Iris pigment epithelial cell (primary cell): ENCODE measurements around the gene RAB11A.

Experiments
- DNase-seq: peaks from one replicate; pipeline ENCODE4 v3.0.0-alpha.2; 2011; ENCODE audit warnings: low read depth

Gene RAB11A

DNA sequence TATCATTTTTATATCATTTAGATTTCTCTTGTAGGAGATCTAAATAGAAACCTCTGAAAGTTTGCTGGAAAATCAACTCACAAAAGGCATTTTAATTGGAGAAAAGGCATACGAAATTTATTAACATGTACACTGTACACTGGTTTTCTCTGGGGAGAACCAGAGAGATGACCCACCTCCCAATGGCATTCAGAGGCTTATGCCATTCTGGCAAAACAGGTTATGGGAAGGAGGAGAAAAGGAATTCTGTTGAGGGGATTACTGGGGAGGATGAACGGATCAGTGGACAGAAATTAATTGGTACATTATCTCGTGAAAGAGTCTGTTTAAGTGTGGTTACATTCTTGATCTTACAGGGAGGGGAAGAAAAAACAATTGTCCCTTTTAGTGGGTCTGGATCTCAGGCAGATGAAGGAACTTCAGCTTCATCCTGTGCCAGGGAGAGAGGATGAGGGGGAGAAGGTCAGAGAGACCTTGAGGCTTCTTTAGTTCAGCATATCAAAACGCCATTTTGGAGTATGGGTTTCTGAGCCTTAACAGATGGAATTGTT, 16.5 kb downstream of the RAB11A start:
- DNase-seq, result no peak

DNA sequence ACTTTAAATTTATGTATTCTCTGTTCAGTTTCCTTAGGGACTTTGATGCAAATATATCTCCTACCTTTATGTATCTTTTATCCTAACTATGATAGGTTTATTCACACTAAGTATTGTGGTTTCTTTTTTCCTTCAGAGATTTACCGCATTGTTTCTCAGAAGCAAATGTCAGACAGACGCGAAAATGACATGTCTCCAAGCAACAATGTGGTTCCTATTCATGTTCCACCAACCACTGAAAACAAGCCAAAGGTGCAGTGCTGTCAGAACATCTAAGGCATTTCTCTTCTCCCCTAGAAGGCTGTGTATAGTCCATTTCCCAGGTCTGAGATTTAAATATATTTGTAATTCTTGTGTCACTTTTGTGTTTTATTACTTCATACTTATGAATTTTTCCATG, 18.3 kb downstream of the RAB11A start:
- DNase-seq, result no peak

DNA sequence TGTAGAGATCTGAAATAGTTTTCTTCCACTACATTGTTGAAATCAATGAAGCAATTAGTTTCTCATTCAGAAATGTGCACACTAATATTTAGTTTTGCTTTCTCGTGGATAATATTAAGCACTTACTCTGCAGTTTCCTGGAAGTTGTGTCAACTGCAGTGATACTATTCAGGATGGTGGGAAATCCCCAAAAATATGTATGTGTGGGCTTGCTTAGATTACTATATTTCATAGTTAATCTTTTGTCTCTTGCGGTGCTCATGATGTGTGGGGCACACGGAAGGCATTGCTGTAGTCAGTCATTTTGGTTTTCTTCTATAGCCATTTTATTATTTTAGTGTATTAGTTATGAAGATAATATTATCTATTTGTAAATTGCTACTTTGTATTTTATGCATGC, 19.7 kb downstream of the RAB11A start:
- no peak for DNase-seq

DNA sequence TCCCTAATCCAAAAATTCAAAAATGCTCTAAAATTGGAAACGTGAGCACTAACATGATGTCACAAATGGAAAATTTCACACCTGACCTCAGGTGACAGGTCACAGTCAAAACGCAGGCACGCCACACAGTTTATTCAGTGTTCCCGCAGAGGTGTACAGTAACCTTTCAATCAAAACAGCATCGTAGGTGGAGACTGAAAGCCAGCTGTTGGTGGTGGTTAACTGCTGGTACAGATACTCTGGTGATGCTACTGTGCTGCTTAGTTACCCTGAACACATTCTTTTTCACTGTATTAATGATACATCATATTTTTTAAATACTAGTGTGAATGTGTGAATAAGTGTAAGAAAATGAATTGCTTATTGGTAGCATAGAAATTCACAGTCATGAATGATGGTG, 23.8 kb downstream of the RAB11A start:
- no peak for DNase-seq

DNA sequence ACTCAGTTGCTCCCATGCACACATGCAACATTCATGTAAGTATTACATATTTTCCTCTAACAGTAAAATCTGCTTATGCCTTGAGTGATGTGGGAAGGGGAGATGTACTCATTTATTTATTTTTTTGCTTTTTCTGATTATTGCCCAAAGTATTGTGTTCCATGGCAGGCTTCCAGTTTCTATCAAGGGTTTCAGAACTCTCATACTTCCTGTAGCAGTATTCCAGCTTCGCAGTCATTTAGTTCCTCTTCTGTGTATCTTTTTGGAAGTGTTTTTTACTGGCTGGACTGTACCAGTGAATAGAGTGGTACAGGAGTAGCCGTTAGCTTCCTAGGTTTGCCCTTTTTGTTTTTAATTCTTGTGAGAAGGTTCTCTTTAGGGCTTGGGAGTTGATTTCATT, 26.9 kb downstream of the RAB11A start:
- DNase-seq, result peak; percentile 51

DNA sequence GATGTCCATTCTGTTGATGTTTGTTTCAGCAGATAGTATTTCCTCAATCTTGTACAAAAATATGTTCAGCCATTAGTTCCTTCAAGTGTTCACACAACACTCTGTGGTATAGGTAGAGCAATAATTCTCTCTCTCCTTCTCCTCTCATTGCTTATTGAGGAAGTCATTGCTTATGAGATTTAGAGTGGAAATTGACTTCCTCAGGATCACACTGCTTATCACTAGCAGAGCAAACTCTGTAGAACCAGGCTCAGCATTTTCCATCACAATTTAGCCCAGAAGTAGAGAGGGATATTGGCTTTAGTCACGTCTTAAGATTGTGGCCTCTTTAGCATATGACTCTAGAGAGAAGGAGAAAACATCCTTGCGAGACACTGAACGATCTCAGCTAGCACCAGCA, 31.2 kb downstream of the RAB11A start:
- no peak for DNase-seq

DNA sequence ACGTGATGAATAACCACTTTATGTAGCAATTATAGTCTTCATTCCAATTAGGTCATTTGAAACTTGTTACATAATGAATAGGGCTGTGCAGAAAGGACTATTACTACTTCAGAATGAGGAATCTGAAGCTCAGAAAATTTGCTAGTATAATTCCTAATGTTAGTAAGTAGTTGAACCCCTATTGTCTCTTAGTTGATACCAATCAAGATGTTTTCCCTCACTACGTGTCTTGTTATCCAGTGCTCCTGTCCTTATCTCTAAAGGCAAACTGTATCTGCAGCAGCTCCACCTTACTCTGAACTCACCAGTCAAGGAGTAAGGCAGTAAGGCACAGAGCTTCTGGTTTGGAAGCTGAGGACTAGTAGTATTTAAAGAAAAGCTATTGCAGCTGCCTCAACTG, 32.0 kb downstream of the RAB11A start:
- DNase-seq, result no peak

DNA sequence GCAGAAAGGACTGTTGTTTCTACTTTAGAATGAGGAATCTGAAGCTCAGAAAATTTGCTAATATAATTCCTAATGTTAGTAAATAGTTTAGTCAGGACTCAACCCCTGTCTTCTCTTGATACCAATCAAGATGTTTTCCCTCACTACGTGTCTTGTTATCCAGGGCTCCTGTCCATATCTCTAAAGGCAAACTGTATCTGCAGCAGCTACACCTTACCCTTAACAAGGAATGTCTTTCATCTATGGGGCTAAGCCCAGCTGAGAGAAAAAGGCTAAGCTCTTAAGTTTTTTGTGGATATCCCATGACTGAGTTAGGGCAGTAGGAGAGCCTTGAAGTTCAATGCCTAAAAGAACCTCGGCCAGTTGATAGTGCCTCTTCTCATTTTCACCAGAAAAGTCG, 32.5 kb downstream of the RAB11A start:
- no peak for DNase-seq

DNA sequence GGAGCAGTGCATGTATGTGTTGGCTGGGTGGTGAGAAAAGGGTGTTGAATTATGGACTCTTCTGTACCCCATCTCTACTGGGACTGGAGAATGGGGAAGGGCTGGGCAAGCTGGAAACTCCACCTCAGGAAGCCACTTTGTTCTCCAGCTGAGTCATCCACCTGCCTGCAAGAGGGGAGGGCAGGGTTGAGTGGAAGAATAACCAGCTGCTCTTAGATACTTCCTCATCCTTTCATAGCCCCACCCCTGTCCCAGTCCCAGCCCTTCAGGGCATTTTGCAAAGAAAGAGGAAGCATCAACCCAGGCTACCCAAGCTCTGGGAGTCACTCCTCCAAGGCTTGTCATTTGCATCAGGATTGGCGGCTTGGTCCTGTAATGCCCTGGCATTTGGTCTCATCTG, 33.1 kb downstream of the RAB11A start:
- DNase-seq, result peak; percentile 47

DNA sequence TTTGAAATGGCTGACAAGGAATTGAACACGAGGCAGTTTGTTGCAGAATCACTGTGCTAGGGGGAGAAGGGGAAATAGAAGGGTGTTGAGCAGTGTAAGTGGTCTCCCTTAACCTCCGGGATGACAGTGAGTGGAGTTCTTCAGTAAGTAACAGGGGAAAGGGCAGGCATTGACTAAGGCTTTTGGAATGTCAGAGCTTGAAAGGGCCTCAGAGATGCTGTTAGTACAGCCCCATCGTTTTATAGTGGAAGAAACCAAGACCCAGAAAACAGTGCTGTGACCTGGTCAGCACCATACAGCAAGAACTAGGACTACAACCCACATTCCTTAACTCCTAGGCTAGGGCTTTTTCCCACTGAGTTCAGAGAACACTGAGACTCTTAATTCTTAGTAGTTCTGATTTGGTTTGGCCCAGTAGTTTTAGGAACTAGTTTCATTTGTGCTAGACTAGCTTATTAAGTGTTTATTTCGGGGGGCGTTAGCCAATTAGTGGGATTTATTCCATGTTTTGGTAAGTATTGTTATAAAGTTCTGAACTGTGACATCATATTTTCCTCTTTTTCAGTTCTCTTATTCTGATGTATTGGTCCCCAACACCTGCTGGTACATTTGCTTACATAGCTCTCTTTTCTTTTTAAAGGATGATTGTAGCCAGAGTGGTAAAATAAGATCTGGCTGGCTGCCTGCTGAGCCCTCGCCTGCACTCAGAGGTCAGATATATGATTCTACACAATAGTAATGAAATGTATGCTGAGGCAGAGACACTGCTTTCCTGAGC, 34.2 kb downstream of the RAB11A start:
- peak; percentile 83 for DNase-seq

DNA sequence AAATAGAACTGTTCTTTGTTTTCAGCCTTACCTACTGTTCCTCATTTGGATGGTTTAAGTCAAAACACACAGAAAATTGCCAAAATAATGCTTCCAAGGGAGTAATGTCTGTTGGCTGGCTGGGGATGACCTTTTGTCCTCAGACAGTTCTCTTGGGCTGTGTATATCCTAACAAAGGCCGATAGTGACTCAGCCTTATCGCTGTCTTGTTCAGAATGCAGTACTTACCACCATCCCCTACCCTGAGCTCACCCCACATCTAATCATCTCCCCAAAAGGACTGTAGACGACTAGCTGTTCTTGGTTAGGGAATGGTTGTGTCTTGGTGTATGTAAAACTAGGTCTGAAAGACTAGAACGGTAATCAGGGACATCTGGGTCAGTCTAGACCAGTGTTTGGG, 35.0 kb downstream of the RAB11A start:
- DNase-seq, result peak; percentile 81

DNA sequence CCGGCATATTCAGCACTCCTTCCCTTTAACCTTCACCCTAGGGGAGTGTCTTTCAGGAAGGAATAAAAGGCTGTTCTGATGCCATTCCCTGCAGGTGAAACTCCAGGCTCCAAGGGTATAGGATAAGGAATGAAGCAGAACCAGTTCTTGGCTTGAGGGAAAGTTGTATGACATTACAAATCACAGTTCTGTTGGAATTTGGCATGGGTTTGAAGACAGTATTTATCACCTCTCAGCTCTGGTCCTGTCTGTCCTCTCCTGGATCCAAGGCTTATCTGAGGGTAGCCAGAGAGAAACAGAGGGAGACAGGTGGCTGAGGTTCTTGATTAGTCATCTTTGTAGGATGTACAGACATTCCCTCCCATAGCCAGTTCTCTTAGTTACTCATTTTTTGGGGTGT, 37.1 kb downstream of the RAB11A start:
- DNase-seq, result no peak

DNA sequence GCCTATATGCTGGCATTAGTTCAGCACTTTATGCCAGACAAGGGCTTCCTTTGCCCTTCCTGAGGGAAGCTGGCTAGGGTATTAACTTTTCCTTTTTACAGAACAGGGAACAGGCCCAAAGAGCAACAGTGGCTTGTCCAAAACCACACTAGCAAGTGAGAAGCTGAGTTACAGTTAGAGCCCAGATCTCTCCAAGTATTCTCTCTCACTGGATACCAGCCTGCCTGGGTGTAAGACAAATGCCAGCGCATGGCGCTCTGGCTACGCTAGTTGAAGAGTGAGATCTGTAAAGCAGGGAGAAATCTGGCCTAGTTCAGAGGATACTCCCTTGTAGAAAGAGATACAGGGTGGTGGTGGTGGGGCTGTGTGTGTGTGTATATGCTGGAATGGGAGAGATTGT, 38.4 kb downstream of the RAB11A start:
- DNase-seq, result no peak

DNA sequence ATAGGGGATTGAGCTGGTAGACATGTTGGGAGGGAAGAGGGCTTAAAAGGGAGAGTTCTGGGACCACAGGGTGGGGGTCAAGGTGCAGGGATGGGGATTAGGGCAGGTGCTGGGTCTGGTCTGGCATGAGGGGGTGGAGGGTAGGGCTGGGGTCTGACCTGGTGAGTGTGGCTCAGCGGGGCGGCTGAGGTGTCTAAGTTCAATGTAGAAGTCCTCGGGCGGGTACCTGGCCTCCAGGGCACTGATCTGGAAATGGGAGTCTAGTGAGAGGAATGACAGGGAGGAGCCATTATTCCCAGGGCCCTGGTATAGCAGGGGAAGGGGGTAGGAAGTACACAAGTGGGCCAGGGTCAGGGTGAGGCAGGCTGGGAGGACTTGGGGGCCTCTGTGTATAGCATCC, 39.6 kb downstream of the RAB11A start:
- no peak for DNase-seq

DNA sequence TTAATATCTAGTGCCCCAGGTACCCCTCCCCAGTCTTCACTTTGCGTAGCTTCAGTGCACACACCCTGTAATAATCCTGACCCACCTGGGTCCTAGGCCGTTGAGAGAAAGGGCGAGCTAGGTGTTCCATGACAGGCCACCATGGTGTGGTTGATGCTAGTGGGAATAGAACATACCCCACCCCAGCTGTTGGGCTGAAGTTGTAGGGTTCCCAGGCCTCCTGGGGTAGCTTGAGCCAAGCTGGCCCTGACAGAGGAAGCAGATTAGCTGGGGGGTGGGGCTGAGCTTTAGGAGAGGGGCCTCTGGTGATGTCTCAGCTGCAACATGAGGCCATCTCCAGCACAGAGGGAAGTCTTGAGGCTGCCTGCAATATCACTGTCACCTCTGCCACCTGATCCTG, 40.5 kb downstream of the RAB11A start:
- no peak for DNase-seq

DNA sequence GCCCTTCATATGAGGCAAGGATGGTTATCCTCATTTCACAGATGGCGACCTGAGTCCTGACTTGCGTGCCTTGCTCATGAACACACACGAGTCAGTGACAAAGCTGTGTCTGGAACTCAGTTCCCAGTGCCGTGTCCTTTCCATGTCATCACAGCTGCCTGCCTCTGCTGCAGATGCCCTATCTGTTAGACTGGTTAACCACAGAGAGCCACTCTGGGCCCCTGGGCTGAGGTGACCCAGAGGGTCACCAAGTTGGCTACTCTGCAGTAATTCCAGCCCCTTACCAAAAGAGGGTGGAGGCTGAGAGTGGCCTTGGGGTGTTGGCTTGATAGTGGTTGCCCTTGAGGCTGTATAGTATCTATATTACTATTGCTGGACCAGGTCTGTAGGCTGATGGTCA, 41.0 kb downstream of the RAB11A start:
- no peak for DNase-seq

DNA sequence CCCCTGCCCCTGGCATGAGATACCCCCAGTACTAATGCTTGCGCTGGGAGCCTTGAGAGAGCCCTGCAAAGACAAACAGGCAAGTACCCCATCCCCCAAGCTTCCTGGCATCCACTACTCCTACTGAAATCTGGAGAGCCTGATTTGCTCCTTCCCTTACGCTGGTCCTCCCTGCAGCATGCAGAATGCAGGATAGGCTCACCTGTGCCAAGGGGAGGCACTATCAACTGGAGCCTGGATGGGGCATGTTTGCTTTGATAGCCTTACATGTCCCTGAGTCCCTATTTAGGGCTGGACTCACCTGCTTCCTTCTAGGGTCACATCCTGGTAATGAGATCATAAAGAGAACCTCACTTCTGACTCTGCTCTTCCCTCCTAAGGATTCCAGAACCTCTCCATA, 42.9 kb downstream of the RAB11A start:
- DNase-seq, result no peak

DNA sequence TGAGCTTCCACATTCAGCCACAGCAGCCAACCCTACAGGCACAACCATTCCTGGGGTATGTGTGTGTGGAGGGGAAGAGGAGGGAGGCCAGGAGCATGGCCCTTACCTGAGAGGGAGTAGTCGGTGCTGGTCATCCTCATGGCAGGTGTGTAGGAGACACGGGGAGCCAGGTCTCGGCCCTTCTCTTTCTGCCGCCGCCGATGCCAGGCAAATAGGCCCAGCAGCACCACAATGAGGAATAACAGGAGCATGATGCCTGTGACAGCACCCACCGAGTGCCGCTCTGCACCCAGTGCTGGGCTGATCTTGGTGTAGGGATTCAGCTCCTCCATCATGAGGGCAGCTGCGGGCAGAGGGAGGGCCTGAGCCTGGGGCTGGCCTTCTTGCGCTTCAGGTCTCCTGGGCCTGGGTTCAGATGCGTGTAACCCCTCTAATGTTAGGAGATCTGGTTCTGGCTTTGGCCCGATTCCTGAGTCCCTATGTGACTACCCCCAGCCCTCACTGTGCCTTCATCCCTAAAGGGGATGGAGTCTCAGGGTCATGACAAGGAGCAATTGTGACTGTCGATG, 44.4 kb downstream of the RAB11A start:
- DNase-seq, result no peak

DNA sequence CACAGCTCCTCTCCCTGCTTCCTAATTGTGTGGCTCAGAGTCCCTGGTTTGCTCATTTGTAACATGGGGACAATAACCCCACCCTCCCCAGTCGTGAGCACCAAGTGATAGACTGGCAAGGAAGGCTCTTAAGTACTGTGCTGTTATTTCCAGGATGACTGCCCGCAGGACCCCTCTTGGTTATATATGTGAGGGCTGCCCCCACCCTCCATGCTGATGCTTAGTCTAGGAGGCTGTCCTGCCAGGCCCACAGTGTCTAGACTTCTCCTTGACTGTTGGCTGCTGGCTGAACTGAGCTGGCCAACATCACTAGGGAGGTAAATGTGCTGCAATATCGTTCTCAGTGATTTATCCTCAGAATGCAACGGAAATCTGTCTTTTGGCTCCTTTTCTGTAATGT, 45.1 kb downstream of the RAB11A start:
- no peak for DNase-seq

DNA sequence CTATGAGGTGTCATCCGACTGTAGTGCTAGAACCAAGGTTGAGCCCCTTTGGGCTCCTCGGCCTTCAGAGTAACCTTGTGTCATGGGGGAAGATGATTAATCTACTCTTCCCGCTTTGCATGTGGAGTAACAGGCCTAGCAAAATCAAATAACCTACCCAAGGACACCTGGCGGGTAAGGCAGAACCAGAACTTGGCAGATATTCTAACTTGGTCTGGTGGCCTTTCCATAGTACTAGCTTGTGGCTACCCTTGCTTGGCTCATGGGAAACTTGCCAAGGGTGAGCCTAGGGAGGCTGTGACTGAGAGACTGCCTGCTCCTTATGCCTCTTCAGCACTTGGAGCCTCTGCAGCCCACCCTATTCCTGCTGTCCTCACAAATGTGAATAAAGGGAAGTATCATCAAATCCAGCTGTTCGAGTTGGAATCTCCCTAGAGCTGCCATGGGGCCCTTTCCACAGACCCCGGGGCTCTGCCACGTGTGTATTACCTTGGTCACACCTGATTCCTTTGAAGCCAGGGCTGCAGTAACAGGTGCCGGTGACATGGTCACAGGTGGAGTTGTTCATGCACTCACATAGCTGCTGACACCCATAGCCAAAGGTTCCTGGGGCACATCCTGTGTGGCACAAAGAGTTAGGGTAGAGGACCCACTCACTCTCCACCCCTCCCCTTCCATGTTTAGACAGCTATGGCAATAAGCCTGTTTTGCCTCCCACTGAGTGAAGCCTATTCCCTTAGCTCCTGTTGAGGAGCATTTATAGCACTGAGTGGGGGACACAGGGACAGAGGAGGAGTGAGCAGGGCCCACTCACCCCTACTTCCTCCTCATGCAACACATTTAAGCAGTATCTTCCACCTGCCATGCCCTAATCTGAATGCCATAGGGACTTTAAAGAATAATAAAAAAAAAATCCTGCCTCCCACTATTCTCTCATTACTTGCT, 46.0 kb downstream of the RAB11A start:
- no peak for DNase-seq

DNA sequence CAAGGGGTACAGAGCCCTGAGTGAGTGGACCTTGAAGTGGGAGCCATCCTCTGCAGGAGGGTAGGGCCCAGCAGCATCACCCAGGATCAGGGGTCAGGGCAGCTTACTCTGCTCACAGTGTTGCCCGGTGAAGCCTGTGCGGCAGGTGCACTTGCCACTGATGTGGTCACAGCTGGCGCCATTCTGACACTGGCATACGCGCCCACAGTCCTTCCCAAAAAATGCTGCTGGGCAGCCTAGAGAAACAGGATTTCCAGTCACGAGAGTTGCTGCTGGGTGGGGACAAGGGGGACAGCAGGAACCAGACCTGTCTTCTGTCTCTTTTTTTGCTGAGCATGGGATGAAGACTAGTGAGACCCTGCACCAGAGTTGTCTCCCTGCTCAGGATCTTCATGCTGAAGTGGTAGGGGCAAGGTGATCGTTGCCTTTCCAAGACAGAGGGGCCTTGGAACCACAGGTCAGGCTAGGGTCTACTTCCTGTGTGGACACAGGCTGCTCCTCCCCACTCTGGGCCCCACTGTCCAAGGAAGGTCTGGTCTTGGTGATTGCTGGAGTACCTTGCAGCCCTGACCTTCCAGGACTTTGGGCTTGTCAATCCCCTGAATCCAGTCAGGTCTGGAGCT, 46.9 kb downstream of the RAB11A start:
- DNase-seq, result no peak
